ENCODE data around the gene ERBB3. TPM values are rescaled to one million over a fixed set of nuclear protein-coding genes. Genes with fewer than 3 reads are reported as not detected.

The ERBB3 gene
- total RNA-seq, 1 donor from 2014 or later = 0.65 TPM

- Mint-ChIP-seq H3K4me1 (ENCODE audit: low read depth) (peaks cover 18% of the 10 kb centered on the region), H3K4me3 (no peak overlapping the region), H3K27me3 (ENCODE audit: insufficient read depth) (peaks cover 27% of the 10 kb centered on the region), H3K9me3 (no peaks in the 10 kb centered on the region), H3K36me3 (ENCODE audit: low read depth) (no peaks in the 10 kb centered on the region), H3K27ac (no peak overlapping the region)
- no peak for DNase-seq (ENCODE audit: low spot score)
- intact Hi-C loops (cut with micrococcal nuclease) = no loop called here
Observed at GRCh38 chr12:56082967-56083366, 3.0 kb downstream of the ERBB3 start.

GRCh38 chr12:56084958-56085543 lies 5.1 kb downstream of the ERBB3 start:
- H3K4me3 Mint-ChIP-seq = no peak overlapping the region
- H3K27me3 Mint-ChIP-seq (ENCODE audit: insufficient read depth) = peaks cover 18% of the 10 kb centered on the region
- no peaks in the 10 kb centered on the region for H3K9me3 Mint-ChIP-seq
- no peak overlapping the region for H3K27ac Mint-ChIP-seq
- peaks cover 13% of the 10 kb centered on the region for H3K4me1 Mint-ChIP-seq (ENCODE audit: low read depth)
- DNase-seq (ENCODE audit: low spot score) = peak; percentile 17
- intact Hi-C loops (cut with micrococcal nuclease) = no loop called here
- no peaks in the 10 kb centered on the region for H3K36me3 Mint-ChIP-seq (ENCODE audit: low read depth)

GRCh38 chr12:56086096-56086495 lies 6.1 kb downstream of the ERBB3 start:
- H3K4me1 Mint-ChIP-seq (ENCODE audit: low read depth) = peaks cover 8% of the 10 kb centered on the region
- intact Hi-C loops (cut with micrococcal nuclease) = no loop called here
- H3K4me3 Mint-ChIP-seq = no peak overlapping the region
- no peaks in the 10 kb centered on the region for H3K36me3 Mint-ChIP-seq (ENCODE audit: low read depth)
- peaks cover 13% of the 10 kb centered on the region for H3K27me3 Mint-ChIP-seq (ENCODE audit: insufficient read depth)
- no peaks in the 10 kb centered on the region for H3K9me3 Mint-ChIP-seq
- no peak overlapping the region for H3K27ac Mint-ChIP-seq
- DNase-seq (ENCODE audit: low spot score) = no peak

- Mint-ChIP-seq H3K36me3 (ENCODE audit: low read depth) (no peaks in the 10 kb centered on the region), H3K9me3 (no peaks in the 10 kb centered on the region), H3K27me3 (ENCODE audit: insufficient read depth) (peaks cover 10% of the 10 kb centered on the region), H3K4me3 (no peak overlapping the region), H3K27ac (no peak overlapping the region), H3K4me1 (ENCODE audit: low read depth) (peaks cover 6% of the 10 kb centered on the region)
- intact Hi-C loops (cut with micrococcal nuclease) = no loop called here
- no peak for DNase-seq (ENCODE audit: low spot score)
Observed at GRCh38 chr12:56086608-56087007, 6.6 kb downstream of the ERBB3 start.

GRCh38 chr12:56087220-56087619 lies 7.3 kb downstream of the ERBB3 start:
- Mint-ChIP-seq H3K27ac (no peak overlapping the region), H3K4me1 (ENCODE audit: low read depth) (peaks cover 6% of the 10 kb centered on the region), H3K4me3 (no peak overlapping the region), H3K27me3 (ENCODE audit: insufficient read depth) (peaks cover 6% of the 10 kb centered on the region), H3K36me3 (ENCODE audit: low read depth) (no peaks in the 10 kb centered on the region), H3K9me3 (no peaks in the 10 kb centered on the region)
- no peak for DNase-seq (ENCODE audit: low spot score)
- intact Hi-C loops (cut with micrococcal nuclease) = no loop called here

GRCh38 chr12:56097738-56098137 lies 17.8 kb downstream of the ERBB3 start:
- Mint-ChIP-seq H3K4me1 (ENCODE audit: low read depth) (peaks cover 20% of the 10 kb centered on the region), H3K9me3 (no peaks in the 10 kb centered on the region), H3K27ac (no peak overlapping the region), H3K27me3 (ENCODE audit: insufficient read depth) (peaks cover 13% of the 10 kb centered on the region), H3K36me3 (ENCODE audit: low read depth) (no peaks in the 10 kb centered on the region), H3K4me3 (no peak overlapping the region)
- intact Hi-C loops (cut with micrococcal nuclease) = no loop called here
- no peak for DNase-seq (ENCODE audit: low spot score)

GRCh38 chr12:56098592-56098991 lies 18.6 kb downstream of the ERBB3 start:
- no peak overlapping the region for H3K4me3 Mint-ChIP-seq
- H3K9me3 Mint-ChIP-seq = no peaks in the 10 kb centered on the region
- H3K36me3 Mint-ChIP-seq (ENCODE audit: low read depth) = no peaks in the 10 kb centered on the region
- no peak overlapping the region for H3K27ac Mint-ChIP-seq
- H3K27me3 Mint-ChIP-seq (ENCODE audit: insufficient read depth) = peaks cover 11% of the 10 kb centered on the region
- H3K4me1 Mint-ChIP-seq (ENCODE audit: low read depth) = peaks cover 28% of the 10 kb centered on the region
- intact Hi-C loops (cut with micrococcal nuclease) = no loop called here
- DNase-seq (ENCODE audit: low spot score) = no peak

GRCh38 chr12:56099787-56100186 lies 19.8 kb downstream of the ERBB3 start:
- intact Hi-C loops (cut with micrococcal nuclease) = no loop called here
- no peak for DNase-seq (ENCODE audit: low spot score)
- peaks cover 33% of the 10 kb centered on the region for H3K4me1 Mint-ChIP-seq (ENCODE audit: low read depth)
- no peaks in the 10 kb centered on the region for H3K9me3 Mint-ChIP-seq
- peaks cover 3% of the 10 kb centered on the region for H3K36me3 Mint-ChIP-seq (ENCODE audit: low read depth)
- H3K27ac Mint-ChIP-seq = no peak overlapping the region
- no peak overlapping the region for H3K4me3 Mint-ChIP-seq
- peaks cover 8% of the 10 kb centered on the region for H3K27me3 Mint-ChIP-seq (ENCODE audit: insufficient read depth)

GRCh38 chr12:56101045-56101444 lies 21.1 kb downstream of the ERBB3 start:
- peaks cover 12% of the 10 kb centered on the region for H3K36me3 Mint-ChIP-seq (ENCODE audit: low read depth)
- H3K4me3 Mint-ChIP-seq = no peak overlapping the region
- peak overlapping the region; percentile 28 for H3K27ac Mint-ChIP-seq

GRCh38 chr12:56102683-56103065 lies 22.7 kb downstream of the ERBB3 start:
- Mint-ChIP-seq H3K27me3 (ENCODE audit: insufficient read depth) (peaks cover 2% of the 10 kb centered on the region), H3K4me1 (ENCODE audit: low read depth) (peaks cover 49% of the 10 kb centered on the region), H3K9me3 (no peaks in the 10 kb centered on the region), H3K27ac (peak overlapping the region; percentile 89), H3K4me3 (peak overlapping the region; percentile 98), H3K36me3 (ENCODE audit: low read depth) (peaks cover 25% of the 10 kb centered on the region)
- intact Hi-C loops (cut with micrococcal nuclease) = no loop called here
- no peak for DNase-seq (ENCODE audit: low spot score)

More at GRCh38 chr12:56101045-56101444, 21.1 kb downstream of the ERBB3 start:
- DNase-seq (ENCODE audit: low spot score) = no peak
- Mint-ChIP-seq H3K4me1 (ENCODE audit: low read depth) (peaks cover 41% of the 10 kb centered on the region), H3K9me3 (no peaks in the 10 kb centered on the region), H3K27me3 (ENCODE audit: insufficient read depth) (peaks cover 8% of the 10 kb centered on the region)
- intact Hi-C loops (cut with micrococcal nuclease) = no loop called here

- Mint-ChIP-seq H3K27ac (peak overlapping the region; percentile 89), H3K36me3 (ENCODE audit: low read depth) (peaks cover 30% of the 10 kb centered on the region), H3K4me1 (ENCODE audit: low read depth) (peaks cover 49% of the 10 kb centered on the region), H3K27me3 (ENCODE audit: insufficient read depth) (no peaks in the 10 kb centered on the region), H3K4me3 (peak overlapping the region; percentile 98), H3K9me3 (no peaks in the 10 kb centered on the region)
- DNase-seq (ENCODE audit: low spot score) = no peak
- intact Hi-C loops (cut with micrococcal nuclease) = no loop called here
Observed at GRCh38 chr12:56103066-56103711, 23.2 kb downstream of the ERBB3 start.

GRCh38 chr12:56103823-56104108 lies 23.8 kb downstream of the ERBB3 start:
- no peak for DNase-seq (ENCODE audit: low spot score)
- peaks cover 49% of the 10 kb centered on the region for H3K4me1 Mint-ChIP-seq (ENCODE audit: low read depth)
- peak overlapping the region; percentile 98 for H3K4me3 Mint-ChIP-seq
- H3K36me3 Mint-ChIP-seq (ENCODE audit: low read depth) = peaks cover 35% of the 10 kb centered on the region
- intact Hi-C loops (cut with micrococcal nuclease) = loop anchor here (1.0 kb wide), 14 partner anchors 13 to 585 kb away; partner anchors contain the start of genes DNAJC14, MYL6B, PTGES3 and RPL41
- H3K27me3 Mint-ChIP-seq (ENCODE audit: insufficient read depth) = no peaks in the 10 kb centered on the region
- peak overlapping the region; percentile 89 for H3K27ac Mint-ChIP-seq
- H3K9me3 Mint-ChIP-seq = no peaks in the 10 kb centered on the region

GRCh38 chr12:56104109-56104814 lies 24.3 kb downstream of the ERBB3 start, which contains the start of gene PA2G4:
Gene PA2G4 (plus strand): TSS chr12:56104559. CDS start chr12:56104738, 179 bp downstream.
- Mint-ChIP-seq H3K27me3 (ENCODE audit: insufficient read depth) (no peaks in the 10 kb centered on the region), H3K27ac (peak within 1 kb of the TSS; percentile 89), H3K4me1 (ENCODE audit: low read depth) (peaks cover 49% of the 10 kb centered on the region), H3K9me3 (no peaks in the 10 kb centered on the region), H3K36me3 (ENCODE audit: low read depth) (peaks cover 39% of the 10 kb centered on the region), H3K4me3 (peak within 1 kb of the TSS; percentile 98)
- intact Hi-C loops (cut with micrococcal nuclease) = loop anchor here (1.0 kb wide), 14 partner anchors 12 to 584 kb away; partner anchors contain the start of genes DNAJC14, MYL6B, PTGES3 and RPL41
- peak; percentile 99 for DNase-seq (ENCODE audit: low spot score)

Data from activated T-helper 1 cell treated with anti-CD3 and anti-CD28 coated beads, Interleukin-12 subunit alpha, Interleukin-12 subunit beta, Interleukin-2, Interleukin-4 antibody, amounts not matched to agents 30 ng/mL and 10 ng/mL and 1 ng/mL, durations not matched to agents 14 hours and 24 hours and 36 hours (primary cell).